Naive B cell (primary cell): ENCODE data around the gene INO80B. TPM values are rescaled to one million over a fixed set of nuclear protein-coding genes. Genes with fewer than 3 reads are reported as not detected.
"Not testable (repeated sequence)": the region's sequence is repeated elsewhere in the genome, so short reads cannot be mapped to it uniquely, and the experiment has no call there.

Experiments used
- ATAC-seq, 2 donors: fragments of 150-1000 bp; cut with Tn5 transposase; 2 replicates each; pipeline ENCODE4 v1.10.0; 2021; ENCODE audit warnings: low read depth in 2 of 2, mild to moderate bottlenecking in 2 of 2, moderate library complexity in 2 of 2
- DNase-seq: peaks from one replicate; pipeline ENCODE4 v3.0.0; 2022
- H3K27ac Mint-ChIP-seq, 6 donors: one replicate each; pipeline ENCODE4 v1.8.0; 2020 to 2022; ENCODE audit warnings: mild to moderate bottlenecking in 6 of 6, mixed read lengths in 6 of 6, moderate library complexity in 5 of 6, inconsistent platforms in 2 of 6
- H3K27me3 Mint-ChIP-seq, 3 donors: one replicate each; pipeline ENCODE4 v1.8.0; 2021 to 2022; ENCODE audit warnings: mixed read lengths in 3 of 3, mild to moderate bottlenecking in 1 of 3
- H3K36me3 Mint-ChIP-seq, 2 donors: one replicate each; pipeline ENCODE4 v1.8.0; 2020 to 2022; ENCODE audit warnings: mixed read lengths in 2 of 2, inconsistent platforms in 1 of 2, mild to moderate bottlenecking in 1 of 2
- H3K4me1 Mint-ChIP-seq, 3 donors: one replicate each; pipeline ENCODE4 v1.8.0; 2020 to 2022; ENCODE audit warnings: mixed read lengths in 3 of 3, inconsistent platforms in 1 of 3, mild to moderate bottlenecking in 1 of 3, moderate library complexity in 1 of 3
- H3K4me3 Mint-ChIP-seq, 8 donors: one replicate each; pipeline ENCODE4 v1.8.0; 2020 to 2022; ENCODE audit warnings: mild to moderate bottlenecking in 8 of 8, mixed read lengths in 8 of 8, moderate library complexity in 8 of 8, inconsistent platforms in 2 of 8
- H3K9me3 Mint-ChIP-seq, 7 donors: one replicate each; pipeline ENCODE4 v1.8.0; 2020 to 2022; ENCODE audit warnings: mixed read lengths in 7 of 7, mild to moderate bottlenecking in 5 of 7, inconsistent platforms in 2 of 7, moderate library complexity in 1 of 7
- polyA plus RNA-seq, 6 donors: library from polyadenylated mRNA; unstranded; fragments of 300-500 nt; fragmentation: Illumina TruSeq; gene quantifications; one replicate each; pipeline ENCODE4 v1.2.3, GENCODE V29; 2021; ENCODE audit warnings: low read depth in 6 of 6

The INO80B gene
- polyA plus RNA-seq, 6 donors from 2014 or later: 5.5 to 16.5 (median 8.3) TPM

DNA sequence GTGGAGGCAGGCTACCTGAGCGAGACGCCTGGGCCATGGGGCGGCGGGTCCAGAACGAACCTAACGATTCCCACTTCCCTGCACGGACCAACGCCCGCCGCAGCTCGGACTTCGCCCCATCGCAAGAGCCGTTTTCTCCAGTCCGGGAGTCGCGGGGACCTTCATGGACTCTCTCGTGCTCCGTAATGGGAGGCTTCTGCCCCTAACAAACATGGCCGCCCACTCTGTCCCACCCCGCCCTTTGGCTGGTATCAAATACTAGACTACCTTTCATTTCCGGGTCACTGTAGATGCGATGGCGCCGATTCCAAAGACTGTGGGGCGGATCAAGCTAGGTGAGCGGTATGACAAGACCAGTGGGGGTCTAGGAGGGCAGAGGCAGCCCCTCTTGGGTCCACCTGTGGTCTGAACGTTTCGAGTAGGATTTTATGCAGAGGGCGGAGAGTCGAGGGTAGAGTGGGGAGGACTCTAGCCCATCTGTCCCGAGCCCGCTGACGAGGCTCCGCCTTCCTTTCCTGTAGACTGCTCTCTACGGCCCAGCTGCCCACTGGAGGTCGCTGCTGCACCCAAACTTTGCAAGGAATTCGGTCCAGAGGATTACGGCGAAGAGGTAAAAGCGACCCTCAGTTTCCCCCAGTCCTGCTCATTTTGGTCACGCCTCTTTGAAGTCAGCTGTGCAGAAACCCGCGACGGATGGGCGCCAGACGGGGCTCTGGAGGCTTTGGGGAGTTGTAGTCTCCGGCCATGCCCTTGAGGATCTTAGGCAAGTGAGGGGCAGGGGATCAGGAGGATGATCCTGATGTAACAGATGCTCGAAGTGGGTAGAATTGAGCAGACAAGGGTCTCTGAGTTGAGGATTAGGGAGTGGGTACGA is 28.2 kb downstream of the INO80B start, which contains the start of the genes CCDC142 and TTC31:
Gene CCDC142 (minus strand): TSS at position 198 of the 874 bp plus-strand sequence. CDS start 161 bp downstream, at position 37.
Gene TTC31 (plus strand): TSS at position 281 of the 874 bp plus-strand sequence. CDS start 15 bp downstream, at position 296.
- ATAC-seq: peak; percentile 92 to 93
- peaks cover 28 to 35% (median 34%) of the 10 kb centered on the region in 3 donors for H3K4me1 Mint-ChIP-seq
- H3K27me3 Mint-ChIP-seq: no peaks in the 10 kb centered on the region
- H3K36me3 Mint-ChIP-seq: peaks cover 0 to 12% of the 10 kb centered on the region in 2 donors
- peak; percentile 95 for DNase-seq
- H3K27ac Mint-ChIP-seq: peak within 1 kb of the TSS; percentile 95 to 100 (median 98)
- peak within 1 kb of the TSS; percentile 95 to 100 (median 100) for H3K4me3 Mint-ChIP-seq
- no peaks in the 10 kb centered on the region for H3K9me3 Mint-ChIP-seq

DNA sequence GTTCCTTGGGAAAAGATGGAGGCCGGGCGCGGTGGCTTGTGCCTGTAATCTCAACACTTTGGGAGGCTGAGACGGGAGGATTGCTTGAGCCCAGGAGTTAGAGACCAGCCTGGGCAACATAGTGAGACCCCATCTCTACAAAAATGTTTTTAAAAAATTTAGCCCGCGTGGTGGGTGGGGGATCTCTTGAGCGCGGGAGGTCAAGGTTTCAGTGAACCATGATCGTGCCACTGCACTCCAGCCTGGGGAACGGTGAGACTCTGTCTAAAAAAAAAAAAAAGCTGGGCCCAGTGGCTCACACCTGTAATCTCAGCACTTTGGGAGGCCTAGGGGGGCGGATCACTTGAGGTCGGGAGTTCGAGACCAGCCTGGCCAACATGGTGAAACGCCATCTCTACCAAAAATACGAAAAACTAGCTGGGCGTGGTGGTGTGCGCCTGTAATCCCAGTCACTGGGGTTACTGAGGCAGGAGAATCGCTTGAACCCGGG is 28.8 kb downstream of the INO80B start:
- peak overlapping the region in 5 of 6 donors; percentile 29 to 99 (median 95) for H3K27ac Mint-ChIP-seq
- H3K4me3 Mint-ChIP-seq: peak overlapping the region; percentile 95 to 100 (median 100)
- H3K27me3 Mint-ChIP-seq, ATAC-seq, H3K9me3 Mint-ChIP-seq, DNase-seq: not testable (repeated sequence)
- peaks cover 0 to 12% of the 10 kb centered on the region in 2 donors for H3K36me3 Mint-ChIP-seq
- H3K4me1 Mint-ChIP-seq: peaks cover 28 to 35% (median 34%) of the 10 kb centered on the region in 3 donors

DNA sequence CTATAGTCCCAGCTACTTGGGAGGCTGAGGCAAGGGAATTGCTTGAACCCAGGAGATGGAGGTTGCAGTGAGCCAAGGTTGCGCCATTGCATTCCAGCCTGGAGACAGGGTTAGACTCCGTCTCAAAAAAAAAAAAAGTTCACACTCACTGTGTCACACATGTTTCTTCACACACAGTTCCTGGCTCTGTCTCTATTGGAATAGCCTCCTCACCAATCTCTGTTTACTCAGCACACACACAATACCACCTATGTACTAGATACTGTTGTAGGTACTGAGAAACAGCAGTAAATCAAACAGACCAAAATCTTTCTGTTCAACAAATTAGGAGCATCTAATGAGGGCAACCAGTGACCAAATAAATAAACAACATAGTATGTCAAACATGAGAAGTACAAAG is 31.3 kb downstream of the INO80B start:
- Mint-ChIP-seq H3K27ac (no peak overlapping the region), H3K9me3 (no peaks in the 10 kb centered on the region), H3K27me3 (no peaks in the 10 kb centered on the region), H3K4me1 (peaks cover 24 to 35% (median 32%) of the 10 kb centered on the region in 3 donors), H3K36me3 (peaks cover 0 to 30% of the 10 kb centered on the region in 2 donors), H3K4me3 (peak overlapping the region in 1 of 8 donors; percentile 38)
- DNase-seq (no peak), ATAC-seq (no peak)

DNA sequence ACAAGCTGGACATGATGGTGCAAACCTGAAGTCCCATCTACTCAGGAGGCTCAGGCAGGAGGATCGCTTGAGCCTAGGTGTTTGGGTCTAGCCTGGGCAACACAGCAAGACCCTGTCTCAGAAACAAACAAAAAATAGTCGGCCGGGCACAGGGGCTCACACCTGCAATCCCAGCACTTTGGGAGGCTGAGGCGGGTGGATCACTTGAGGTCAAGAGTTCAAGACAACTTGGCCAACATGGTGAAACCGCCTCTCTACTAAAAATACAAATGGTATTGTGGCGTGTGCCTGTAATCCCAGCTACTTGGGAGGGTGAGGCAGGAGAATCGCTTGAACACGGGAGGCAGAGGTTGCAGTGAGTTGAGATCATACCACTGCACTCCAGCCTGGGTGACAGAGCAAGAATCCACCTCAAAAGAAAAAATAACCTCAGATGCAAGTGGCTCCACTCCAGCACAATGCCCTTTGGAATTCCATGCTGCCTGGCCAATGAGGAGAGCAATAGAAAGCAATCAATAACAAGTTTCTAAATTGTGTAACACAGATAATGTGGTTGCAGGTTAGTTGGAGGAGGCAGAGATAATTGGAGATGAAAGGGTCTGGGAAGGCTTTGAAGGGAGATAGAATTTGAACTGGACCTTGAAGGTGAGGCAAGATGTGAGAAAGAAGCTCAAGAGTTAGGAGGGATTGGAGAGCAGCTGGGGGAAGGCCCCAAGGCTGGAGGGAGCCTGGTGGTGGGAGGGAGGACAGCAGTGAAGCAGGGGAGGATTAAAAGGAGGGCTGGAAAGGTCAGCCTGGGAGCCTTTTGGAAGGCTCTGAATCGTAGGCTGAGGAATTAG is 34.0 kb downstream of the INO80B start:
- ATAC-seq: no peak
- Mint-ChIP-seq H3K4me1 (peaks cover 3 to 24% (median 17%) of the 10 kb centered on the region in 3 donors), H3K9me3 (no peaks in the 10 kb centered on the region), H3K27ac (peak overlapping the region in 1 of 6 donors; percentile 5), H3K36me3 (peaks cover 9 to 50% of the 10 kb centered on the region in 2 donors), H3K4me3 (no peak overlapping the region), H3K27me3 (no peaks in the 10 kb centered on the region)
- no peak for DNase-seq

DNA sequence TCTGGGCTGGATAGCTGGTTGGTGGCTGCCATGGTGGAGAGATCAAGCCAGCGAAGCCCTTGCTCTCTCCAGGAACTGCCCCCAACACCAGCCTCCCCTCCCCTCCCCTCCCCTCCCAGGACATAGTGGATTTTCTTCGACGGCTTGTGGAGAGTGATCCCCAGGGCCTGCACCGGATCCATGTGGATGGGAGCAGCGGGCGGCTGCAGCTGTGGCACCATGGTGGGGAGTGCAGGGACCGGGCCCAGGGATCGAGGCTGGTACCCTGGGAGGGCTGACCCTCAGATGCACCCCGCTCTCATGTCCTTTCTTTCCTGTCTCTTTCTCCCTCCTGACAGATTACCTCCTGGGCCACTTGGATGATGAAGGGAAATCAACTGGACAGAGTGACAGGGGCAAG is 35.0 kb downstream of the INO80B start:
- Mint-ChIP-seq H3K27ac (no peak overlapping the region), H3K4me3 (no peak overlapping the region), H3K27me3 (no peaks in the 10 kb centered on the region), H3K4me1 (peaks cover 0 to 20% (median 14%) of the 10 kb centered on the region in 3 donors), H3K36me3 (peaks cover 14 to 54% of the 10 kb centered on the region in 2 donors), H3K9me3 (no peaks in the 10 kb centered on the region)
- ATAC-seq (no peak), DNase-seq (no peak)

DNA sequence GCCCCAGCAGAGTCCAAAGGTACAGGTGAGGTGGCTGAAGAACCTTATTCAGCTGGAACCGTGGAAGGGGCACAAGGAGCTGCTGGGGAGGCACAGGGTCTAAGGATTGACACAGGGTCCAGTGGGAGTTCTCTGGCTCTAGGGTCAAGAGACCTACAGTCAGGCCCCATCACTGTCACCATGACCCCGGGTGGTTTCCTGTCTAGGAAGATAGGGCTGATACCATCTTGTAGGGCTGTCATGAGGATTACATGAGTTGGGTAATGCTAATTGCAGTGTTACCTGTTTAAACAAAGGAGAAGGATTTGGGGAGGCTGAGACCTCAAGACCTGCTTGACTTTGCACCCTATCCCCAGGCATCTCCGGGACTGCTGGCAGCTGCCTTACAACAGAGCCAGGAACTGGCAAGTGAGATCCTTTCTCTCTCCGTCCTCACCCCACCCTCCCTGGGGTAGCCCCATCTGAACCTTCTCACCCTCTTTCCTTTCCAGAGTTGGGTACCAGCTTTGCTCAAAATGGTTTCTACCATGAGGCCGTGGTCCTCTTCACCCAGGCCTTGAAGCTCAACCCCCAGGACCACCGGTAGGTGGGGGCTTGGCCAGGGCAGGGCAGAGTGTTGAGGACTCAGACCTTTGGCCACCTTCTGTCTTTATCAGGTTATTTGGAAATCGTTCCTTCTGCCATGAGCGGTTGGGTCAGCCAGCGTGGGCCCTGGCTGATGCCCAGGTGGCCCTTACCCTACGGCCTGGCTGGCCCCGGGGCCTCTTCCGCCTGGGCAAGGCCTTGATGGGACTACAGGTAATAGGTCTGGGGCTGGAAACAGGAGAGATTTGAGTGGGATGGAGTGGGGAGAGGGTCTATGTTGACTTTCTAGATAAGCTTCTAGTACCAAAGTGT is 37.0 kb downstream of the INO80B start:
- Mint-ChIP-seq H3K4me1 (peaks cover 0 to 14% (median 11%) of the 10 kb centered on the region in 3 donors), H3K36me3 (peaks cover 14 to 45% of the 10 kb centered on the region in 2 donors), H3K27me3 (no peaks in the 10 kb centered on the region), H3K9me3 (no peaks in the 10 kb centered on the region), H3K27ac (no peak overlapping the region), H3K4me3 (no peak overlapping the region)
- no peak for ATAC-seq
- no peak for DNase-seq

DNA sequence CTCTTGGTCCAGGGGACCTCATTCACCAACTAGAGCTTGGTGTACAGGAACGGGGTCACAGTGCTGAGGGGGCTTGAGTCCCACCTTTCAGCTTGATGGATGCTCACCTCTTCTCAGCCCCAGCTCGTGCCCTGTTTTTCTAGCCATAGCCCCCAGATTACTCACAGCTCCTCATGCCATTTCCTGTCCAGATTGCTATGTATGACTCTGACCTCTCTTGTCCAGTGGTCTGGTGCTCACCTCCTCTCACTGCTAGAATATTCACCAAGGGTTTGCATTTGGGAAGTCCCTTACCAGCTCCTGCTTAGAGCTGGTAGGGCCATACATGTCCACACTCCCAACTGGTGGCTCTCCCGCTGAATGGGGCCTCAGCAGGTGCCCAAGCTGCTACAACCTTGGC is 38.7 kb downstream of the INO80B start:
- peaks cover 14 to 43% of the 10 kb centered on the region in 2 donors for H3K36me3 Mint-ChIP-seq
- no peak for ATAC-seq
- H3K4me1 Mint-ChIP-seq: peaks cover 11 to 24% (median 21%) of the 10 kb centered on the region in 3 donors
- H3K9me3 Mint-ChIP-seq: no peaks in the 10 kb centered on the region
- H3K4me3 Mint-ChIP-seq: no peak overlapping the region
- H3K27ac Mint-ChIP-seq: no peak overlapping the region
- no peak for DNase-seq
- peaks cover 5 to 13% (median 12%) of the 10 kb centered on the region in 3 donors for H3K27me3 Mint-ChIP-seq

DNA sequence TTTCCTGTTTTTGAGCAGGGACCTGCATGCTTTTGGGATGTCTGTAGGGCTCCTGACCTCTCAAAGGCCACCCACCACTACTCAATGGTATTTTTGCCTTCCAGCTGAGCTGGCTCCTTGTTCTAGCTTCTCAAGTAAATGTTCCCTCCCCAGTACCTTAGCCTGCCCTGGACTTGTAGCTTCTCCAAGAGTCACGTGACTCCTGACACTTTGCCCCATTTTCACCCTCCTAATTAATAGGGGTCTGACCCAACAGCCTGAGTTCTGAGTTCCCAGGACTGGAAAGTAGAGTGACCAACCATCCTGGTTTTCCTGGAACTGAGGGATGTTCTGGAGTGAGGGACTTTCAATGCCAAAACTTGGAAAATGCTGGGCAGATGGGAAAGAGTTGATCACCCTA is 40.6 kb downstream of the INO80B start:
- peaks cover 14 to 32% of the 10 kb centered on the region in 2 donors for H3K36me3 Mint-ChIP-seq
- H3K27ac Mint-ChIP-seq: no peak overlapping the region
- DNase-seq (no peak), ATAC-seq (no peak)
- peaks cover 21 to 30% (median 25%) of the 10 kb centered on the region in 3 donors for H3K4me1 Mint-ChIP-seq
- H3K9me3 Mint-ChIP-seq: no peaks in the 10 kb centered on the region
- H3K4me3 Mint-ChIP-seq: no peak overlapping the region
- H3K27me3 Mint-ChIP-seq: peaks cover 21 to 32% (median 29%) of the 10 kb centered on the region in 3 donors

DNA sequence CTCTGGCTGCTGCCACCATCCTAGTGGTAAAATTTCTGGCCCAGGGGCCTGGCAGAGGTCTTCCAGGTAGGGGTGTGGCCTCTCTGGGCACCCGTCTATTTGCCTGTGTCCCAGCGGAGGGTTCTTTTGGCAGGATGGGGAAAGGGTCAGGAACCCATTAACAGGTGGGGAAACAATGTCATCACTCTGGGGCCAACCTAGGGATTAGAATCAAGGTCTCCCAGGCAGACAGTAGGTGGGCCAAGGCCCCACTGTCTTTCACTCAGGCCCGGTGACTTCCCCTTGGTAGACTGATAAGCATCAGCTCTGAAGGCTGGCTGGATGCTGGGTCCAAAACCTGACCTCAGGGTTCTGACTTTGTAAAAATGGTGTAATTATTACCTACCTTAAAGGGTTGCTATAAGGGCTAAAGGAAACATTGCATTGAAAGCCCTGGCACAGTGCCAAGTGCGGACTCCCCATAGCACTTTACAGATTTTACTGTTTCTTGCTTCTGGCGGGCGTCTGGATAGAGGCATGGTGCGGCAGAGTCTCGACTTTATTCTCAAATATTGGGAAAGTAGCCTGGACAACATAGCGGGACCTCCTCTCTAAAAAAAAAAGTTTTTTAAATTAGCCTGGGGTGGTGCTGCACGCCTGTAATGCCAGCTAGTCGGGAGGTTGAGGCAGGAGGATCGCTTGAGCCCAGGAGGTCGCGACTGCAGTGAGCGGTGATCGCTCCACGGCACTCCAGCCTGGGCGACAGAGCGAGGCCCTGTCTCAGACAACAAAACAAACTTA is 42.3 kb downstream of the INO80B start:
- Mint-ChIP-seq H3K4me3 (peak overlapping the region; percentile 47 to 94 (median 82)), H3K27ac (no peak overlapping the region), H3K36me3 (peaks cover 13 to 19% of the 10 kb centered on the region in 2 donors), H3K9me3 (no peaks in the 10 kb centered on the region), H3K27me3 (peaks cover 38 to 50% (median 46%) of the 10 kb centered on the region in 3 donors), H3K4me1 (peaks cover 22 to 40% (median 33%) of the 10 kb centered on the region in 3 donors)
- no peak for ATAC-seq
- no peak for DNase-seq

DNA sequence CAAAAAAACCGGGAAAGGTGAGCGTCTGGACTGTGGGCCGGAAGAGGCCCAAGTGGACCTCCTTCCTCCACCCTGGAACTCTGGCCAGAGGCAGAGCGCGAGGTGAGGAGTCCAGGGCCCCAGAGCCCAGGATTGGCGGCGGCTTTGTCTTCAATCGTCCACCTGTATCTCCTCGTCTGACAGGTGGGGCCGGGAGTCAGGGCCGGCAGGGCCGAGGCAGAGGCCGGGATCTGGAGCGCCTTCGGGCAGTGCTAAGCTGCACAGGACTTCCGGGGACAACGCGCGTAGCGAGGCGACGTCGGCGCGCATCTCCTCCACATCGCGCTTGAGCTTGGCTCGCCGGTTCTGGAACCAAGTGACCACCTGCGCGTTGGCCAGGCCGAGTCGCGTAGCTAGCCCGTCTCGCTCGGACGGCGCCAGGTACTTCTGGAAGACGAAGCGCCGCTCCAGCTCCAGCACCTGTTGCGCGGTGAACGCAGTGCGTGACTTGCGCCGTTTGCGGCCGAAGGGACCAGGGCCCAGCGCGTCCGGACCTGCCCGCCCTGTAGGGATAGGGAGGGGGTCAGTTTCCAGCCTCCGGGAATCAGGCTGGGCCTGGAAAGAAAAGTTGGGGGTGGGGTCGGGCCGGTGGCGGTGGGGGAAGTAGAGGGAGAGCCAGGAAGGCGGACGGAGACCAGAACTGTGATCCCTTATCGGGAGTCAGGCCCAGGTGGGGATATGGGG is 43.1 kb downstream of the INO80B start:
- DNase-seq (no peak), ATAC-seq (no peak)
- peaks cover 24 to 48% (median 40%) of the 10 kb centered on the region in 3 donors for H3K4me1 Mint-ChIP-seq
- peaks cover 38 to 57% (median 48%) of the 10 kb centered on the region in 3 donors for H3K27me3 Mint-ChIP-seq
- H3K4me3 Mint-ChIP-seq: peak overlapping the region; percentile 71 to 94 (median 86)
- H3K36me3 Mint-ChIP-seq: peaks cover 10 to 13% of the 10 kb centered on the region in 2 donors
- no peaks in the 10 kb centered on the region for H3K9me3 Mint-ChIP-seq
- peak overlapping the region in 1 of 6 donors; percentile 4 for H3K27ac Mint-ChIP-seq
